RWPE1 (cell line): ENCODE measurements around the gene DHX38.
A peak's percentile ranks its signal among the peaks of the same experiment; 100 is the strongest.
"Not testable (repeated sequence)": the region's sequence is repeated elsewhere in the genome, so short reads cannot be mapped to it uniquely, and the experiment has no call there.

ENCODE experiments used
- CTCF ChIA-PET: fragments of 350-600 bp; sonication (Branson Sonifier 250); formaldehyde crosslinking; extraction: SDS; loops from one replicate; lab custom pipeline; 2021; lab: Yijun Ruan, JAX
- POLR2A ChIA-PET: fragments of 400-600 bp; formaldehyde crosslinking; extraction: SDS; loops from one replicate; lab custom pipeline; 2020; ENCODE audit warnings: antibody characterized with exemption; ENCODE audit not compliant: low non-redundant PET; lab: Yijun Ruan, JAX
- DNase-seq: peaks from one replicate; pipeline ENCODE4 v3.0.0; 2012; ENCODE audit warnings: low spot score
- H3K27ac ChIP-seq: fragments of 450-650 bp; 2 replicates; pipeline ENCODE4 v1.5.1; 2017
- TF ChIP-seq, protein P1 (sequence below): fragments of 450-650 bp; conservative IDR thresholded peaks from 2 replicates; pipeline ENCODE4 v1.5.1; 2017; ENCODE audit warnings: low read depth, mild to moderate bottlenecking

DHX38 gene

DNA sequence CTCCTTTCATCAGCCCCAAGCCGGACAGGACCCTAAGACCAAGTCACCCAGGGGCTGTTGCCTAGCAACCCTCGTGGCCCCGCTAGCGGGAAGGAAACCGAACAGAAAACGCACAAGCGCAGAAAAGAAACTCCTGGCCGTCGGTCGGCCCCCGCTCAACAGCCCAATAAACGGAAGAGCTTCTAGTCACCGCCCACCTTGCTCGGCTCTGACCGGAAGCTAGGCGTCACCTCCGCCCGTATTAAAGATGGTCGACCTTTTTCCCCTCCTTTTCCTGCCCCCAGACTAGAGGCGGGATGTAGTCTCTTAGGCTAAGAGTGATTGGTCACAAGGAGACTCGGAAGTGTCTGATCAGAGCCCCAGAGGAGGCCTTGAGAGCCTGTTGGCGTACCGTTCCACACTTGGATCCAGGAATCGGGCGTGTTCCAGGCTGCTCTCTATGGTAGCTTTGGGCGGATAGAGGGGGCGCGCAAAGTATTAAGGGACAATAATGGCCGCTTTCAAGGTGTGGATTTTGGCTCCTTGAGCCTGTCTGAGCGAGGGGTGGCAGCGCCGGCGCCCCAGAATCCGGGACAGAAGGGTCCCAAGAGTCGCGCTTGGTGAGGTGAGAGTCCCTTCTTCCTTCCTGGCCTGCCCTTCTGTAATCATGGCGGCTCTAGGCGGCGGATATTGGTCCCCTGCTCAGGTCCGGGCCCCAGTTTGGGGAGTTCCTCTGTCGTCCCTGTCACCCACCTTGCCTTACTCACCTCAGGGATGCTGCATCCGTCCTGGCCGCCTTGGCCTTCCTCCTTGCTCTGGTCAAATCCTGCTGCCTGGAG lies at the start of gene DHX38, which contains the start of gene TXNL4B:
TSS of gene DHX38 (plus strand) at position 400 of the 818 bp plus-strand sequence. CDS start 2,311 bp downstream, outside the sequence.
TSS of gene TXNL4B (minus strand) at position 173 of the 818 bp plus-strand sequence. CDS start 2,871 bp downstream, outside the sequence.
- ChIA-PET CTCF (interaction anchor here (0.6 to 1.1 kb wide), 4 partner anchors 25 to 954 kb away, joined by 3 to 9 read pairs (median 4); no protein-coding TSS in a partner anchor), POLR2A (no interaction called here)
- DNase-seq: peak; percentile 99
- TF ChIP-seq, protein P1, sequence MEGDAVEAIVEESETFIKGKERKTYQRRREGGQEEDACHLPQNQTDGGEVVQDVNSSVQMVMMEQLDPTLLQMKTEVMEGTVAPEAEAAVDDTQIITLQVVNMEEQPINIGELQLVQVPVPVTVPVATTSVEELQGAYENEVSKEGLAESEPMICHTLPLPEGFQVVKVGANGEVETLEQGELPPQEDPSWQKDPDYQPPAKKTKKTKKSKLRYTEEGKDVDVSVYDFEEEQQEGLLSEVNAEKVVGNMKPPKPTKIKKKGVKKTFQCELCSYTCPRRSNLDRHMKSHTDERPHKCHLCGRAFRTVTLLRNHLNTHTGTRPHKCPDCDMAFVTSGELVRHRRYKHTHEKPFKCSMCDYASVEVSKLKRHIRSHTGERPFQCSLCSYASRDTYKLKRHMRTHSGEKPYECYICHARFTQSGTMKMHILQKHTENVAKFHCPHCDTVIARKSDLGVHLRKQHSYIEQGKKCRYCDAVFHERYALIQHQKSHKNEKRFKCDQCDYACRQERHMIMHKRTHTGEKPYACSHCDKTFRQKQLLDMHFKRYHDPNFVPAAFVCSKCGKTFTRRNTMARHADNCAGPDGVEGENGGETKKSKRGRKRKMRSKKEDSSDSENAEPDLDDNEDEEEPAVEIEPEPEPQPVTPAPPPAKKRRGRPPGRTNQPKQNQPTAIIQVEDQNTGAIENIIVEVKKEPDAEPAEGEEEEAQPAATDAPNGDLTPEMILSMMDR: no peak
- peak within 1 kb of the TSS; percentile 80 for H3K27ac ChIP-seq

DNA sequence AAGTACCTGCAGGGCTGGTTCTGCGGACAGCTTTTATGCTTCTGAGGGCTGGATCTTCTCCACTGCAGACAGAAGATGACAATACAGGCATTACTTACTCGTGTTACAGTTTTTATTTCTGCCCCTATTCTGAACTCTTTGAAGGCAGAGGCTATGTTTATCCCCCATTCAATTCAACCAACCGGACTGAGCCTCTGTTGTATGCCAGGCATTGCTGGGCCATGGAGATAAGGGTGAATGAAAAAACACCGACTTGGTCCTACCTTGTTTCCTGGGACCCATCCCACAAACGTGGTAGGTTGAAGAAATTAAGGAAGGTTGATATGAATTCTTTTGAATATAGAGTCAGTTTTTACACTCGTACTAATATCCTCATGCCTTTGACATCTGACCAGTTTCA lies 49.4 kb upstream of the DHX38 start:
- DNase-seq: no peak
- H3K27ac ChIP-seq: no peak overlapping the region
- ChIA-PET CTCF (no interaction called here), POLR2A (no interaction called here)
- TF ChIP-seq, protein P1: no peak

DNA sequence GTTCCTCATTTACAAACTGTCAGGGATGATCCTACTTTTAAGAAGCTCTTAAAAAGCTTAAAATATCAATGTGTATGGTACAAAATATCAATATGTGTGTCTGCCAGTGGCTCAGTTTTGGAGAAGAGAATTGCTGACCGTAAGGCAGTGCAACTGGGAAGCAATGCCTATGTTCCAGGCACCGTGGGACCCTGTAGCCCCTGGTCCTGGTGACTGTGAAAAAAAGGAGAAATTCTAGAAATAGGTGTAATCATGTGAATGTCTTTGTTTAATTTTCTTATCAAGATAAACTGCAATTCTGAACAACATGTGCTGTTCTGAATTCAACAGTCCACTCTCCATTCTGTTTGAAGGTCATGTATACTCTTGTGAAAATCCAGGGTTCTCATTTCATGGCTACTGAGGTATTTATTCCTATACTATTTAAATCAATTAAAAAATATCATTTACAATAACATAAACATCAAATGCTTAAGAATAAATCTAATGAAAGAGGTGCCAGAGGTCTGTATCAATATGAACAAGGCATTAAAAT lies 48.8 kb upstream of the DHX38 start:
- ChIA-PET POLR2A (no interaction called here), CTCF (no interaction called here)
- TF ChIP-seq, protein P1: no peak
- no peak for DNase-seq
- H3K27ac ChIP-seq: no peak overlapping the region

DNA sequence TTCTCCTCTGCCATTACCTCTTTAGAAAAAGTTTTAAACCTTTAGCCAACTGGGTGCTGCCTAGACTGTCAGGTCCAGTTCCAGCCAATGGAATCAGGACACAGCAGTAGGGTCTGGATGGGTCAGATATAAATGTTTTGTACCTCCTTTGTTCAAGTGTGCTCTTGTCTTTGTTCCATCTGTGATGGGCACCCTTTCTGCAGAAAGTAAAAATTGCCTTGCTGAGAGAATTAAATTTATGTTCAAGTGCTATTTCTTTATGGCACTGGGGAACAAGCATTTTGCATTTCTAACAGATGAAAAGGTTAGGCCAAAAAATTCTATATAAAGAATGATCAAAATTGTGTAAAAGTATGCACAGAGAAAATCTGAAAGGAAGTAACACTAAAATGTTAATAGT lies 44.5 kb upstream of the DHX38 start:
- POLR2A ChIA-PET: no interaction called here
- CTCF ChIA-PET: no interaction called here

DNA sequence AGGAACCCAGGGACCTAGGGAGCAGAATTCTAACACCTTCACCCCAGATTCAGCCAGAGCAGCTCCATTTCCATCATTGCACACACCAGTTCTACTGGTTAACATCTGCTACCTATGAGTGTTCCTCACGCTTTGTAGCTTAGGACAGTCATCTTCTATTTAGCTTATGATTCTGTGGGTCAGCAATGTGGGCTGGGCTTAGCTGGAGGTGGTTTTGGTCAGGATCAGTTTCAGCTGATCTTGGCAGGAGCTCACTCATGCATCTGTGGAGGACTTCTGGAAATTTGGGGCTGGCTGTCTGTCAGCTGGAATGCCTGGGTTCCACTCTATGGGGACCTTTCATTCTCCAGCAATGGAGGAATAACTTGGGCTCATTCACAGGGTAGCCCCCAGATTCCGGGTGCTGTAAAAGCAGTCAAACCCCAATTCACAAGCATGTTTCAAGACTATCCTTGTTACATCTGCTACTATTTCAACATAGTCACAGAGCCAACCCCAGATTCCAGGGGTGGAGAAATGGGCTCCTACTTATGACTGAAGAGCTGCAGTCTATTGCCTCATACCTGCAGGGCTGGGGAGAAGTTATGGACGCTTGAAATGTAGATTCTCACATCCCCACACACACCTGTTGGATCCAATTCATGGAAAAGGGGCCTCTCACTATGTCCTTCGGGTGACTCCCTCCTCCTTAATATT lies 42.7 kb upstream of the DHX38 start:
- ChIA-PET CTCF (no interaction called here), POLR2A (no interaction called here)
- TF ChIP-seq, protein P1: no peak
- no peak overlapping the region for H3K27ac ChIP-seq
- DNase-seq: no peak

More for the DNA sequence above, 44.5 kb upstream of the DHX38 start:
- TF ChIP-seq, protein P1: no peak
- H3K27ac ChIP-seq: no peak overlapping the region
- no peak for DNase-seq

DNA sequence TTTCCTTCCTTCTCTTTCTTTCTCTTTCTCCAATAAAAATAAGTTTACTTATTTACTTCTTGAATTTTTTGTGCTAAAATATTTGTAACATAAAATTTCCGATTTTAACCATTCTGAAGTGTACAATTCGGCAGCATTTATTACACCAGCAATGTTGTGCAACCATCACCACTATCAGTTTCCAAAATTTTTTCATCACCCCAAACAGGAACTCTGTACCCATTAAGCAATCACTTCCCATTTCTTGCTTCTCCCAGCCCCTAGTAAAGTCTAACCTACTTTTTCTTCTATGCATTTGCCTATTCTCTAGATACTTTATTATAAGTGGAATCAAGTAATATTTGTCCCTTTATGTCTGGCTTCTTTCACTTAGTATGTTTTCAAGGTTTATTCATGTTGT lies 41.8 kb upstream of the DHX38 start:
- TF ChIP-seq, protein P1: no peak

DNA sequence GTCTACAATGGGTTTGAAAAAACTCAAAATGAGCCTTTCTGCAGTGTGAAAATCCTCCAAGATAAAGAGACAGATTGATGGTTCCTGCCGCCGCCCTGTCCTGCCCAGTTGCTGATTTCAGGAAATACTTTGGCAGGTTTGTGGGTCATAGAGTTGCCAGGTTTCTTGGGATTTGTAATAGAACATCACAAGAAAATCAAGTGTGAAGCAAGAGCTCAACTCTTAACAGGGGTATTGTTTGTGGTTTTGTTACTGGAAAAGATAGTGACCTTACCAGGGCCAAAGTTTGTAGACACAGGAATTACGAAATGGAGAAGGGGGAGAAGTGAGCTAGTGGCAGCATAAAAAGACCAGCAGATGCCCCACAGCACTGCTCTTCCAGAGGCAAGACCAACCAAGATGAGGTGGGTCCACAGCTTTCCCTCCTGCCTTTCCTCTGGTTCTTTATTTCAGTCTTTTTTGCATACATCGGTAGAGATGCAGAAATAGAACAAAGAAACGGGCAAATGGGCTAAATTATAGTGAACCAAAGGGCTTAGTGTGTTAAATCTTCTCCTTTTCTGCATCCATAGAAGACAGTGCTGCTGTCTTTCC lies 39.3 kb upstream of the DHX38 start, which contains the start of gene HP:
TSS of gene HP (plus strand) at position 252 of the 594 bp plus-strand sequence. CDS start at position 400, 148 bp downstream.
- CTCF ChIA-PET, DNase-seq, H3K27ac ChIP-seq, POLR2A ChIA-PET: not testable (repeated sequence)

More for the DNA sequence above, 41.8 kb upstream of the DHX38 start:
- H3K27ac ChIP-seq: no peak overlapping the region
- ChIA-PET POLR2A (no interaction called here), CTCF (no interaction called here)
- DNase-seq: no peak
